GM23338 (cell line): Measurements from ENCODE around the gene CDH23. TPM values are rescaled to one million over a fixed set of nuclear protein-coding genes. Genes with fewer than 3 reads are reported as not detected.

Source experiments
- ATAC-seq: fragments of 200-7000 bp; cut with Tn5 transposase; 3 replicates; pipeline ENCODE4 v1.9.1; 2020
- DNase-seq: peaks from one replicate; pipeline ENCODE4 v3.0.0-alpha.2; 2015; ENCODE audit warnings: low spot score
- H2AFZ ChIP-seq: fragments of 200-600 bp; sonication (generic); 2 replicates; pipeline ENCODE4 v1.8.0; 2016; ENCODE audit warnings: antibody characterized with exemption, mild to moderate bottlenecking, moderate library complexity
- H3F3A ChIP-seq: fragments of 200-600 bp; sonication (generic); replicated peaks from 2 replicates; pipeline ENCODE4 v1.8.0; 2017; ENCODE audit warnings: antibody characterized with exemption, mixed run types, low read depth
- H3K27ac ChIP-seq: fragments of 200-600 bp; sonication (generic); 2 replicates; pipeline ENCODE4 v1.6.1; 2016; ENCODE audit warnings: low read depth
- H3K27me3 ChIP-seq: fragments of 200-600 bp; sonication (generic); 2 replicates; pipeline ENCODE4 v1.8.0; 2016; ENCODE audit warnings: mild to moderate bottlenecking, mixed run types, moderate library complexity; ENCODE audit not compliant: insufficient read depth
- H3K36me3 ChIP-seq: fragments of 200-600 bp; sonication (generic); 2 replicates; pipeline ENCODE4 v1.8.0; 2016; ENCODE audit warnings: mild to moderate bottlenecking; ENCODE audit not compliant: insufficient read depth
- H3K4me1 ChIP-seq: fragments of 200-600 bp; sonication (generic); 2 replicates; pipeline ENCODE4 v1.8.0; 2016; ENCODE audit warnings: mild to moderate bottlenecking, moderate library complexity; ENCODE audit not compliant: insufficient read depth
- H3K4me2 ChIP-seq: fragments of 200-600 bp; sonication (generic); 2 replicates; pipeline ENCODE4 v1.7.1; 2017; ENCODE audit warnings: mixed run types
- H3K4me3 ChIP-seq: fragments of 200-600 bp; sonication (generic); 2 replicates; pipeline ENCODE4 v1.6.1; 2016; ENCODE audit warnings: mixed run types
- H3K79me2 ChIP-seq: fragments of 200-600 bp; sonication (generic); replicated peaks from 2 replicates; pipeline ENCODE4 v1.8.0; 2017; ENCODE audit warnings: mild to moderate bottlenecking; ENCODE audit not compliant: insufficient read depth
- H3K9me2 ChIP-seq: fragments of 200-600 bp; sonication (generic); 2 replicates; pipeline ENCODE4 v1.8.0; 2017; ENCODE audit not compliant: insufficient read depth
- H4K20me1 ChIP-seq: fragments of 200-600 bp; sonication (generic); replicated peaks from 2 replicates; pipeline ENCODE4 v1.8.0; 2017; ENCODE audit warnings: mild to moderate bottlenecking; ENCODE audit not compliant: insufficient read depth
- H3K27ac Mint-ChIP-seq: 2 replicates; pipeline ENCODE4 v1.8.0; 2020; ENCODE audit warnings: inconsistent platforms, mild to moderate bottlenecking, moderate library complexity, mixed read lengths
- H3K27me3 Mint-ChIP-seq: 3 replicates; pipeline ENCODE4 v1.8.0; 2022; ENCODE audit warnings: low read depth, mild to moderate bottlenecking, moderate library complexity, mixed read lengths, inconsistent platforms; ENCODE audit not compliant: insufficient read depth, poor library complexity
- H3K36me3 Mint-ChIP-seq: 3 replicates; pipeline ENCODE4 v1.8.0; 2021; ENCODE audit warnings: low read depth, mild to moderate bottlenecking, inconsistent platforms, moderate library complexity, mixed read lengths
- H3K4me1 Mint-ChIP-seq: 3 replicates; pipeline ENCODE4 v1.8.0; 2020; ENCODE audit warnings: mild to moderate bottlenecking, inconsistent platforms, mixed read lengths
- H3K4me3 Mint-ChIP-seq: 3 replicates; pipeline ENCODE4 v1.8.0; 2021; ENCODE audit warnings: moderate library complexity, mild to moderate bottlenecking, inconsistent platforms, mixed read lengths
- H3K9me3 Mint-ChIP-seq: 3 replicates; pipeline ENCODE4 v1.8.0; 2020; ENCODE audit warnings: moderate library complexity, mild to moderate bottlenecking, inconsistent platforms, mixed read lengths
- CREB1 ChIP-seq: fragments of 250-450 bp; sonication (Bioruptor Pico); IDR thresholded peaks from 2 replicates; pipeline ENCODE4 v1.5.0; 2020; ENCODE audit warnings: low read depth, mild to moderate bottlenecking, moderate library complexity
- EZH2 ChIP-seq: fragments of 200-600 bp; sonication (generic); IDR thresholded peaks from one replicate; pipeline ENCODE4 v1.8.0; 2017; ENCODE audit warnings: antibody characterized with exemption, mild to moderate bottlenecking, low read depth; ENCODE audit not compliant: unreplicated experiment
- STAT1 ChIP-seq: IDR thresholded peaks from one replicate; pipeline ENCODE4 v1.6.1; 2016; ENCODE audit warnings: antibody characterized with exemption; ENCODE audit not compliant: unreplicated experiment
- ZNF331 ChIP-seq: fragments of 250-450 bp; sonication (Bioruptor Pico); IDR thresholded peaks from 2 replicates; pipeline ENCODE4 v1.5.0; 2020; ENCODE audit warnings: low read depth, mild to moderate bottlenecking, moderate library complexity
- polyA plus RNA-seq: library from polyadenylated mRNA; unstranded; fragments of >200 nt; fragmentation: Nextera tagmentation; extraction: Ambion mirVana; gene quantifications from 2 replicates; pipeline ENCODE4 v1.2.1, GENCODE V29; 2016
- total RNA-seq: library from RNA; depleted of rRNA; stranded (reverse); fragments of >200 nt; shearing (Covaris generic); gene quantifications from 2 replicates; pipeline ENCODE4 v1.2.3, GENCODE V29; 2014
- TF ChIP-seq, protein P1 (sequence below): fragments of 250-450 bp; sonication (Bioruptor Pico); IDR thresholded peaks from 2 replicates; pipeline ENCODE4 v1.5.0; 2020; ENCODE audit warnings: mild to moderate bottlenecking, moderate library complexity
- TF ChIP-seq, protein P2 (sequence below): IDR thresholded peaks from one replicate; pipeline ENCODE4 v1.6.1; 2018; ENCODE audit warnings: antibody characterized with exemption; ENCODE audit not compliant: unreplicated experiment

Gene CDH23
- total and polyA plus RNA-seq, 2 experiments from 2014 or later, result 0.95 to 4.3 TPM

DNA sequence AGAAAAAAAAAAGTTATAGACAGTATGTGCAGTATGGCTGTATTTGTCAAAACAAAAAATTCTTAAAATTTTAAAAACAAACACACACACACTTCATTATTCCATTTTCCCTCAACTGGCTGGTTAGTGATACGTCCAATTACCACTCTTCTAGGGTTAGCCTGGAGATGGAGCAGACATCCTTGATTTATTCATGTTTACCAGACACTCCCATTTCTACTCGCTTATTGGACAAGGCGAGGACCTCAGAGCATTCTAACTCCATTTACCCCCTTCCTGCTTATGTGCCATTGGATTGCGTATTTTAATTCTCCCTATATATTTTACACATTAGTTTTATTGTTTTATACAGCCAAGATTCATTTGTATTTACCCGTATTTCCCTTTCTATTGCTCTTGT lies 8.5 kb upstream of the CDH23 start (continued):
- TF ChIP-seq, protein P1, sequence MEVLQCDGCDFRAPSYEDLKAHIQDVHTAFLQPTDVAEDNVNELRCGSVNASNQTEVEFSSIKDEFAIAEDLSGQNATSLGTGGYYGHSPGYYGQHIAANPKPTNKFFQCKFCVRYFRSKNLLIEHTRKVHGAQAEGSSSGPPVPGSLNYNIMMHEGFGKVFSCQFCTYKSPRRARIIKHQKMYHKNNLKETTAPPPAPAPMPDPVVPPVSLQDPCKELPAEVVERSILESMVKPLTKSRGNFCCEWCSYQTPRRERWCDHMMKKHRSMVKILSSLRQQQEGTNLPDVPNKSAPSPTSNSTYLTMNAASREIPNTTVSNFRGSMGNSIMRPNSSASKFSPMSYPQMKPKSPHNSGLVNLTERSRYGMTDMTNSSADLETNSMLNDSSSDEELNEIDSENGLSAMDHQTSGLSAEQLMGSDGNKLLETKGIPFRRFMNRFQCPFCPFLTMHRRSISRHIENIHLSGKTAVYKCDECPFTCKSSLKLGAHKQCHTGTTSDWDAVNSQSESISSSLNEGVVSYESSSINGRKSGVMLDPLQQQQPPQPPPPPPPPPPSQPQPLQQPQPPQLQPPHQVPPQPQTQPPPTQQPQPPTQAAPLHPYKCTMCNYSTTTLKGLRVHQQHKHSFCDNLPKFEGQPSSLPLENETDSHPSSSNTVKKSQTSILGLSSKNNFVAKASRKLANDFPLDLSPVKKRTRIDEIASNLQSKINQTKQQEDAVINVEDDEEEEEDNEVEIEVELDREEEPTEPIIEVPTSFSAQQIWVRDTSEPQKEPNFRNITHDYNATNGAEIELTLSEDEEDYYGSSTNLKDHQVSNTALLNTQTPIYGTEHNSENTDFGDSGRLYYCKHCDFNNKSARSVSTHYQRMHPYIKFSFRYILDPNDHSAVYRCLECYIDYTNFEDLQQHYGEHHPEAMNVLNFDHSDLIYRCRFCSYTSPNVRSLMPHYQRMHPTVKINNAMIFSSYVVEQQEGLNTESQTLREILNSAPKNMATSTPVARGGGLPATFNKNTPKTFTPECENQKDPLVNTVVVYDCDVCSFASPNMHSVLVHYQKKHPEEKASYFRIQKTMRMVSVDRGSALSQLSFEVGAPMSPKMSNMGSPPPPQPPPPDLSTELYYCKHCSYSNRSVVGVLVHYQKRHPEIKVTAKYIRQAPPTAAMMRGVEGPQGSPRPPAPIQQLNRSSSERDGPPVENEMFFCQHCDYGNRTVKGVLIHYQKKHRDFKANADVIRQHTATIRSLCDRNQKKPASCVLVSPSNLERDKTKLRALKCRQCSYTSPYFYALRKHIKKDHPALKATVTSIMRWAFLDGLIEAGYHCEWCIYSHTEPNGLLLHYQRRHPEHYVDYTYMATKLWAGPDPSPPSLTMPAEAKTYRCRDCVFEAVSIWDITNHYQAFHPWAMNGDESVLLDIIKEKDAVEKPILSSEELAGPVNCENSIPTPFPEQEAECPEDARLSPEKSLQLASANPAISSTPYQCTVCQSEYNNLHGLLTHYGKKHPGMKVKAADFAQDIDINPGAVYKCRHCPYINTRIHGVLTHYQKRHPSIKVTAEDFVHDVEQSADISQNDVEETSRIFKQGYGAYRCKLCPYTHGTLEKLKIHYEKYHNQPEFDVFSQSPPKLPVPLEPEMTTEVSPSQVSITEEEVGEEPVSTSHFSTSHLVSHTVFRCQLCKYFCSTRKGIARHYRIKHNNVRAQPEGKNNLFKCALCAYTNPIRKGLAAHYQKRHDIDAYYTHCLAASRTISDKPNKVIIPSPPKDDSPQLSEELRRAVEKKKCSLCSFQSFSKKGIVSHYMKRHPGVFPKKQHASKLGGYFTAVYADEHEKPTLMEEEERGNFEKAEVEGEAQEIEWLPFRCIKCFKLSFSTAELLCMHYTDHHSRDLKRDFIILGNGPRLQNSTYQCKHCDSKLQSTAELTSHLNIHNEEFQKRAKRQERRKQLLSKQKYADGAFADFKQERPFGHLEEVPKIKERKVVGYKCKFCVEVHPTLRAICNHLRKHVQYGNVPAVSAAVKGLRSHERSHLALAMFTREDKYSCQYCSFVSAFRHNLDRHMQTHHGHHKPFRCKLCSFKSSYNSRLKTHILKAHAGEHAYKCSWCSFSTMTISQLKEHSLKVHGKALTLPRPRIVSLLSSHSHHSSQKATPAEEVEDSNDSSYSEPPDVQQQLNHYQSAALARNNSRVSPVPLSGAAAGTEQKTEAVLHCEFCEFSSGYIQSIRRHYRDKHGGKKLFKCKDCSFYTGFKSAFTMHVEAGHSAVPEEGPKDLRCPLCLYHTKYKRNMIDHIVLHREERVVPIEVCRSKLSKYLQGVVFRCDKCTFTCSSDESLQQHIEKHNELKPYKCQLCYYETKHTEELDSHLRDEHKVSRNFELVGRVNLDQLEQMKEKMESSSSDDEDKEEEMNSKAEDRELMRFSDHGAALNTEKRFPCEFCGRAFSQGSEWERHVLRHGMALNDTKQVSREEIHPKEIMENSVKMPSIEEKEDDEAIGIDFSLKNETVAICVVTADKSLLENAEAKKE (CRISPR knock-in tag), result no peak
- TF ChIP-seq CREB1 (CRISPR knock-in tag), result no peak

DNA sequence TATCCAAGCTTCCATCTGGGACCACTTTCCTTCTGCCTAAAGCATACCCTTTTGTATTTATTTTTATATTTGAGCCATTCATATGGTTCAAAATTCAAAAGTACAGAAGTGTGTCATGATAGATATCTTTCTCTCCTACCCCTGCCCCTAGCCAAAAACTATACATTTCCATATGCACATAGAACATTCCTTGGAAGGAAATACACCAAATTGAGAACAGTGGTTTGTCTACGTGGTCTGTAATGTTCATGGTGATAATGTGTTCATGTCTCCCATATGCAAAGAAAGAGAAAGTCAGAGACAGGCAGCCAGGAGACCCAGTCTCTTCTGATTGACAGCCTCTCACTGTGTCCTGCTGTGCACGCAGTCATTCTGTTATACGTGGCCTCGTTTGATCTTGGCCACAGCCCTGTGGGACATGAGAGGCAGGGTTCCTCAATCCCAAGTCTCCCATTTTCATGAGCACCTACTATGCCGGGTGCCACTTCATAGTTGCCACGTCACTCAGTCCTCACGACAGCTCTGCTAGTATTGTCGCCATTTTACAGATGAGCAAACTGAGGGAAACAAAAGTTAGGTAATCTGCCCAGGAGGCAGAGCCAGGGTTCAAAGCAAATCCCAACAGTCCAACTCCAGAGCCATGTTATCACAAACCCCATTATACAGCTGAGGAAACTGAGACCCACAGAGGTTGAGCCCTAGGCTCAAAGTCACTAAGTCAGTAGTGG lies 8.0 kb upstream of the CDH23 start:
- Histone ChIP-seq H3F3A (no peaks in the 10 kb centered on the region), H3K4me1 (no peaks in the 10 kb centered on the region; the same call in 1 of the 2 replicates), H3K4me3 (no peak overlapping the region), H2AFZ (no peak overlapping the region), H3K4me2 (no peak overlapping the region), H3K36me3 (no peaks in the 10 kb centered on the region), H3K79me2 (no peaks in the 10 kb centered on the region), H3K9me2 (no peaks in the 10 kb centered on the region), H3K27me3 (no peaks in the 10 kb centered on the region), H3K27ac (no peak overlapping the region), H4K20me1 (no peaks in the 10 kb centered on the region)
- no peak for DNase-seq
- H3K9me3 Mint-ChIP-seq, result no peaks in the 10 kb centered on the region
- H3K27ac Mint-ChIP-seq, result no peak overlapping the region
- peaks cover 15% of the 10 kb centered on the region for H3K27me3 Mint-ChIP-seq
- no peaks in the 10 kb centered on the region for H3K36me3 Mint-ChIP-seq
- H3K4me3 Mint-ChIP-seq, result no peak overlapping the region
- H3K4me1 Mint-ChIP-seq, result peaks cover 3% of the 10 kb centered on the region; the same call in 2 of the 3 replicates
- no peak for ATAC-seq
- TF ChIP-seq ZNF331 (CRISPR knock-in tag) (no peak), EZH2 (no peak), STAT1 (no peak)
- TF ChIP-seq, protein P2, sequence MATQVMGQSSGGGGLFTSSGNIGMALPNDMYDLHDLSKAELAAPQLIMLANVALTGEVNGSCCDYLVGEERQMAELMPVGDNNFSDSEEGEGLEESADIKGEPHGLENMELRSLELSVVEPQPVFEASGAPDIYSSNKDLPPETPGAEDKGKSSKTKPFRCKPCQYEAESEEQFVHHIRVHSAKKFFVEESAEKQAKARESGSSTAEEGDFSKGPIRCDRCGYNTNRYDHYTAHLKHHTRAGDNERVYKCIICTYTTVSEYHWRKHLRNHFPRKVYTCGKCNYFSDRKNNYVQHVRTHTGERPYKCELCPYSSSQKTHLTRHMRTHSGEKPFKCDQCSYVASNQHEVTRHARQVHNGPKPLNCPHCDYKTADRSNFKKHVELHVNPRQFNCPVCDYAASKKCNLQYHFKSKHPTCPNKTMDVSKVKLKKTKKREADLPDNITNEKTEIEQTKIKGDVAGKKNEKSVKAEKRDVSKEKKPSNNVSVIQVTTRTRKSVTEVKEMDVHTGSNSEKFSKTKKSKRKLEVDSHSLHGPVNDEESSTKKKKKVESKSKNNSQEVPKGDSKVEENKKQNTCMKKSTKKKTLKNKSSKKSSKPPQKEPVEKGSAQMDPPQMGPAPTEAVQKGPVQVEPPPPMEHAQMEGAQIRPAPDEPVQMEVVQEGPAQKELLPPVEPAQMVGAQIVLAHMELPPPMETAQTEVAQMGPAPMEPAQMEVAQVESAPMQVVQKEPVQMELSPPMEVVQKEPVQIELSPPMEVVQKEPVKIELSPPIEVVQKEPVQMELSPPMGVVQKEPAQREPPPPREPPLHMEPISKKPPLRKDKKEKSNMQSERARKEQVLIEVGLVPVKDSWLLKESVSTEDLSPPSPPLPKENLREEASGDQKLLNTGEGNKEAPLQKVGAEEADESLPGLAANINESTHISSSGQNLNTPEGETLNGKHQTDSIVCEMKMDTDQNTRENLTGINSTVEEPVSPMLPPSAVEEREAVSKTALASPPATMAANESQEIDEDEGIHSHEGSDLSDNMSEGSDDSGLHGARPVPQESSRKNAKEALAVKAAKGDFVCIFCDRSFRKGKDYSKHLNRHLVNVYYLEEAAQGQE, result no peak
